T-helper 2 cell treated with Interferon-gamma antibody and Interleukin-4, amounts not matched to agents 5 μg/mL and 100 μg/mL, for 36 hours (primary cell): Measurements from ENCODE around the gene MRPL54.
A peak's percentile ranks its signal among the peaks of the same experiment; 100 is the strongest.

Source experiments
- DNase-seq: peaks from one replicate; pipeline ENCODE4 v3.0.0; 2021; ENCODE audit warnings: low spot score
- H3K27ac Mint-ChIP-seq: one replicate; pipeline ENCODE4 v1.8.0; 2021; ENCODE audit warnings: mild to moderate bottlenecking, mixed read lengths
- H3K27me3 Mint-ChIP-seq: one replicate; pipeline ENCODE4 v1.8.0; 2021; ENCODE audit warnings: low read depth, mixed read lengths
- H3K36me3 Mint-ChIP-seq: one replicate; pipeline ENCODE4 v1.8.0; 2021; ENCODE audit warnings: low read depth, mixed read lengths
- H3K4me1 Mint-ChIP-seq: one replicate; pipeline ENCODE4 v1.8.0; 2021; ENCODE audit warnings: low read depth, mixed read lengths
- H3K4me3 Mint-ChIP-seq: one replicate; pipeline ENCODE4 v1.8.0; 2022; ENCODE audit warnings: mild to moderate bottlenecking, moderate library complexity, mixed read lengths
- H3K9me3 Mint-ChIP-seq: one replicate; pipeline ENCODE4 v1.8.0; 2021; ENCODE audit warnings: mixed read lengths

The MRPL54 gene

DNA sequence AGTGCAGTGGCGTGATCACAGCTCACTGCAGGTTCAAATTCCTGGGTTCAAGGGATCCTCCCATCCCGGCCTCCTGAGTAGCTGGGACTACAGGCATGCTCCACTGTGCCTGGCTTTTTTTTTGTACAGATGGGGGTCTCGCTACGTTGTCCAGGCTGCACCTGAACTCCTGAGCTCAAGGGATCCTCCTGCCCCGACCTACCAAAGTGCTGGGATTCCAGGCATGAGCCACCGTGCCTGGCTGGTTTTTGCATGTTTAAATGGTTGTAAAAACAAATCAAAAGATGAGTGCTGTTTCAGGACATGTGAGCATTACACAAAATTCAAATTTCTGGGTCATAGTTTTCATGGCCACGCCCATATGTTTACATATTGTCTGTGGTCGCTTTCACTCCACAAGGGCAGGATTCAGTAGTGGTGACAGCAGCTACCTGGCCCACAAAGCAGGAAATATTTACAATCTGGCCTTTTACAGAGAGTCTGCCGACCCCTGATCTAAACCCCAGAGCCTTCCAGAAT lies 18.4 kb downstream of the MRPL54 start:
- peaks cover 2% of the 10 kb centered on the region for H3K4me1 Mint-ChIP-seq
- H3K4me3 Mint-ChIP-seq, result no peak overlapping the region
- no peak for DNase-seq
- peaks cover 15% of the 10 kb centered on the region for H3K36me3 Mint-ChIP-seq
- peaks cover 3% of the 10 kb centered on the region for H3K27me3 Mint-ChIP-seq
- no peak overlapping the region for H3K27ac Mint-ChIP-seq
- H3K9me3 Mint-ChIP-seq, result peaks cover 20% of the 10 kb centered on the region

DNA sequence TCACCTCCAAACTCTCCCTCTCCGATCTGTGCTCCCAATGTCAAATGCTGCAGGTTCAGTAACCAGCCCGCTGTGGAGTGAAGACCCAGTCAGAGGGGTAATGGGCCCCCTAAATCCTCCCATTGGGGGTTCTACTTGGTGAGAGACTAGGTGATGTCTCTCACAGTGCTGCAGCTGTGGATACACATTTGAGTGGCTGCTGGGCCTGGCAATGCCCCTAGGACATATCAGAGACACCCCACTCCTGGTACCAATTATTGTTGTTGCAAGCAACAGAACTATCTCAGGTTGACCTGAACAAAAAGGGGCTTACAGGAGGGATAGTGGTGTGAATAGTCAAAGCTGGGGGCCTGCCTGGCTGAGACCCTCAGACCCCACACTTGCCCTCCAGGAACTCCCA lies 19.1 kb downstream of the MRPL54 start:
- H3K36me3 Mint-ChIP-seq, result peaks cover 15% of the 10 kb centered on the region
- H3K27me3 Mint-ChIP-seq, result peaks cover 3% of the 10 kb centered on the region
- peaks cover 20% of the 10 kb centered on the region for H3K9me3 Mint-ChIP-seq

DNA sequence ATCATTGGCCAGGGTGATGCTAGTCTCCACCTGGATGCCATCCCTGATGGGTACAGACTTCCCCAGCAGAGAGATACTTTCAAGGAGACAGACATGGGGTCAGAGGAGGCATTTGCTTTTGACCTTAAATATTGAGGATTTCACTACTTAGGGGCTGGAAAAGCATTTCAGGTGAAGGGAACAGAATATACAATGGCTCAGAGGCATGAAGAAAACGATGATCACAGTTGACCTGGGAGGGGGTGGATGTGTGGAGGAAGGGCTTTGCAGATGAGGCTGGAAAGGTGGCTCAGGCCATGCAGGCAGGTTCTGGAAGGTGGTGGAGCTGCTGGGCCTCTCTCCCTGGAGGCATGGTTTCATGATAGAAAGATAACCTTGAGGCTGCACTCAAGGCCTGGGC lies 19.8 kb downstream of the MRPL54 start:
- H3K36me3 Mint-ChIP-seq, result peaks cover 15% of the 10 kb centered on the region
- H3K4me3 Mint-ChIP-seq, result no peak overlapping the region
- H3K9me3 Mint-ChIP-seq, result peaks cover 20% of the 10 kb centered on the region
- peaks cover 2% of the 10 kb centered on the region for H3K4me1 Mint-ChIP-seq
- no peak overlapping the region for H3K27ac Mint-ChIP-seq
- no peak for DNase-seq
- peaks cover 3% of the 10 kb centered on the region for H3K27me3 Mint-ChIP-seq

More for the DNA sequence above, 19.1 kb downstream of the MRPL54 start:
- Mint-ChIP-seq H3K4me1 (peaks cover 2% of the 10 kb centered on the region), H3K27ac (no peak overlapping the region), H3K4me3 (no peak overlapping the region)
- DNase-seq, result no peak

DNA sequence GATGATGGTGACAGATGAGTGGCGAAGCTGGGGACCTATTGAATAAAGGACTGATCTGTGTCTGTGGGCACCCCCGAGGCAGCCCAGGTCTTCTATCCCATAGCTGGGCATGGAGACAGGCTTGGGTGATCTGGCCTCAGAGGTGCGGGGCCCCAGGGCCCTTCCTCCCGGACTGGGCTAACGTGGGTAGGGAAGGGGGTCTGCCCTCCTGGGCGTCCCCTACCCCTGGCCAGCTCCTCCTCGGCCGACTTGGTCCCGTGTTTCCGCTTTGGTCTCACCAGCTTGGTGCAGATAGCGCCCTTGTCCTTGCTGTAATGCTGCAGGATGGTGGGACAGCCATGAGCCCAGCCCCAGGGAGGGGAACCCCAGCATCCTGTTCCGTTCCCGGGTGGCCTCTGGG lies 20.4 kb downstream of the MRPL54 start:
- H3K36me3 Mint-ChIP-seq, result peaks cover 15% of the 10 kb centered on the region
- H3K4me1 Mint-ChIP-seq, result peaks cover 2% of the 10 kb centered on the region
- no peak overlapping the region for H3K4me3 Mint-ChIP-seq
- H3K9me3 Mint-ChIP-seq, result peaks cover 20% of the 10 kb centered on the region
- no peak for DNase-seq
- peaks cover 3% of the 10 kb centered on the region for H3K27me3 Mint-ChIP-seq
- H3K27ac Mint-ChIP-seq, result no peak overlapping the region

DNA sequence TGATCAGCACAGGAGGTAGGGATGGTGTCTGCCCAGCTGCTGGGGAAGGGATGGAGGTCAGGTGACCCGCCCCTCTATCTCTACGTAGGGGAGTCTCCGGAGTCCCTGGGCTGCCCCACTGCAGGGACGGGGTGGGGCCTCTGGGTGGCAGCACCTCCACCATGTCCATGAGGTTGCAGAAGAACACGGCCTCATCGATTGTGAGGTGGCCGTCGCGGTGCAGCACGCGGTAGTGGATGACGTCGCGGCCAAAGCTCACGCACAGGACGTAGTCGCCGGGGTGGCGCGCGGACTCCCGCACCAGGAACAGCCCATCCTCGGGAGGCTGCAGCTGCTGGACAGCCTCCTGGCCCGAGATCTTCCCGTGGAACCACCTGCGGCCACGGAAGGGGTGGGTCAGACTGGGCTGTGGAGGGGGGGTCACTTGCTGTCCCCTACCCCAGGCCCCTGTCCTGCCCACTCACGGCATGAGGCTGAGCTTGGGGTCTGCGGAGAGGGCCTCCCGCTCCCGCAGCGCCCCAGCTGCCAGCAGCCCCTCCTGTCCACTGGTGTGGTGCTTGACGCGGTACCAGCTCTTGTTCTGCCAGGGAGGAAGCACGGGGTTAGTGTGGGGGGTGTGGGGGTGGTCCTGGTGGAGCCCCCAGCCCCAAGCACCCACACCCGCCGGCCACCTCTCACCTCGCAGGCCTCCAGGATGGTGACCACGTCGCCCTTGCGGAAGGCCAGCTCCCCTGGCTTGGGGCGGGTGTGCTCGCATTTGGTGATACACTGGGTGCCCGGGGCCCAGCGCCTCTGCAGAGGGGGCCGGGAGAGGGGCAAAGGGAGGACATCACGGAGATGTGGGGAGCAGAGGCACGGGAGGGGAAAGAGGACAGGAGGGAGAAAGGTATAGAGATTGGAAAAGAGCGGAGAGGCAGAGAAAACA lies 21.4 kb downstream of the MRPL54 start:
- peak overlapping the region; percentile 66 for H3K4me3 Mint-ChIP-seq
- DNase-seq, result no peak
- peak overlapping the region; percentile 10 for H3K27ac Mint-ChIP-seq
- peaks cover 2% of the 10 kb centered on the region for H3K4me1 Mint-ChIP-seq
- H3K36me3 Mint-ChIP-seq, result peaks cover 15% of the 10 kb centered on the region
- peaks cover 3% of the 10 kb centered on the region for H3K27me3 Mint-ChIP-seq
- peaks cover 20% of the 10 kb centered on the region for H3K9me3 Mint-ChIP-seq

DNA sequence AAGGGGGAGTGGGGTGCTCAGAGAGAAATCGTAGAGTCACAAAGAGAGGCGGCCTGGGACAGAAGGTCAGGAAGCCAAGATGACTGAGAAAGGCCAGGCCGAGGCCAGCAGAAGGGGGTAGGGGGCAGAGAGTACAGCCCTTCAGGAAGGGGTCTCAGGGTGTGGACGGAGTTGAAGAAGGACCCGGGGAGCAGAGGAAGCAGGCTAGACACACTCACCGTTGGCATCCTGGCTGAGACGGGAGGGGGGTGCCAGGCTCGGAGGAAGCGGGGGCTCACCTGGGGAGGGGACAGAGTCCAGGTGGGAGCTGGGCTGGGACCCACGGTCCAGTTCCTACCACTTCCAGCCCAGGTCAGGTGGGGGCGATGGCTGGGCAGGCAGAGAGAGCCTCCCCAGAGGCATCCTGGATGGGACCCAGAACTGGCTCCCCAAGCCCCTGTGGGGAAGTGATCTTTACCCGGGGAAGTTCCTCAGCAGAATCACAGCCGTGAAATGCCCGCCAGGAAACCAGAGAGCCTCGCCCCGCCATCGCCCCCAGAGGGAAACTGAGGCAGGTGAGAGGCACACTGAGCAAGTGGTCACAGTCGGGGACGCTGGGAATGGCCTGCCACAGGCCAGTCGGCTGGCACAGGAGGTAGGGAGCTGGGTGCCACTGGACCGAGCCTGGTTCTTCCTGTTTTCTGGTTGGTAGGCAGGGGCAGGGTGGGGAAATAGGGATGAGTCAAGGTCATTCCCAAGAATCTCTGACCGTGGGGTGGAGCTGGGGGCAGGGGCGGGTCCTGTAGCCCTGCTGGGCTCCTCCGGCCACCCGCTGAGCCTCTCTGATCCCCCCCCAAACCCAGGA lies 22.3 kb downstream of the MRPL54 start:
- H3K27ac Mint-ChIP-seq, result peak overlapping the region; percentile 67
- peaks cover 15% of the 10 kb centered on the region for H3K36me3 Mint-ChIP-seq
- DNase-seq, result no peak
- H3K27me3 Mint-ChIP-seq, result peaks cover 3% of the 10 kb centered on the region
- H3K4me1 Mint-ChIP-seq, result peaks cover 4% of the 10 kb centered on the region
- peak overlapping the region; percentile 78 for H3K4me3 Mint-ChIP-seq
- H3K9me3 Mint-ChIP-seq, result peaks cover 20% of the 10 kb centered on the region

DNA sequence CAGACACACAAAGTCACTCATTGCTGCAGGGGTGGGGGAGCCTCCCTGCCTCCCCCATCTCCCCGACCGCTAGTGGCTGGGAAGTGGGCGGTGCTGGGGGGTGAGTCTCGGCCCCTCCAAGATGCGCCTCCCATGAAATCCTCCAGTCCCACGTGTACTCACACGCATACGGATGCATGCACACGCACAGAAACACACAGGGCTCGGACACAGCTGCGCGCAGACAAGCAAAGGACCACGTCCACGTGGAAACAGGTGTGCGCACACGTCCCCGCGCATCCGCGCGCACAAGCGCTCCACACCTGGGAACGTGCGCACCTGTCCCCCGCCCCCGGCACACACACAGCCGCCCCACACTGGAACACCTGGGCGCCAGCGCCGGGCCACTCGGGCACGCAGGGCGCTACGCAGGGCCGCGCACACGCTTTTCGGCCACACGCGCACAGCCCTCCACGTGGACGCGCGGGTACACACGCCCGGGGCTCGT lies 23.0 kb downstream of the MRPL54 start:
- Mint-ChIP-seq H3K36me3 (peaks cover 15% of the 10 kb centered on the region), H3K27me3 (peaks cover 8% of the 10 kb centered on the region), H3K9me3 (peaks cover 20% of the 10 kb centered on the region), H3K4me3 (peak overlapping the region; percentile 78), H3K4me1 (peaks cover 4% of the 10 kb centered on the region), H3K27ac (no peak overlapping the region)
- no peak for DNase-seq

DNA sequence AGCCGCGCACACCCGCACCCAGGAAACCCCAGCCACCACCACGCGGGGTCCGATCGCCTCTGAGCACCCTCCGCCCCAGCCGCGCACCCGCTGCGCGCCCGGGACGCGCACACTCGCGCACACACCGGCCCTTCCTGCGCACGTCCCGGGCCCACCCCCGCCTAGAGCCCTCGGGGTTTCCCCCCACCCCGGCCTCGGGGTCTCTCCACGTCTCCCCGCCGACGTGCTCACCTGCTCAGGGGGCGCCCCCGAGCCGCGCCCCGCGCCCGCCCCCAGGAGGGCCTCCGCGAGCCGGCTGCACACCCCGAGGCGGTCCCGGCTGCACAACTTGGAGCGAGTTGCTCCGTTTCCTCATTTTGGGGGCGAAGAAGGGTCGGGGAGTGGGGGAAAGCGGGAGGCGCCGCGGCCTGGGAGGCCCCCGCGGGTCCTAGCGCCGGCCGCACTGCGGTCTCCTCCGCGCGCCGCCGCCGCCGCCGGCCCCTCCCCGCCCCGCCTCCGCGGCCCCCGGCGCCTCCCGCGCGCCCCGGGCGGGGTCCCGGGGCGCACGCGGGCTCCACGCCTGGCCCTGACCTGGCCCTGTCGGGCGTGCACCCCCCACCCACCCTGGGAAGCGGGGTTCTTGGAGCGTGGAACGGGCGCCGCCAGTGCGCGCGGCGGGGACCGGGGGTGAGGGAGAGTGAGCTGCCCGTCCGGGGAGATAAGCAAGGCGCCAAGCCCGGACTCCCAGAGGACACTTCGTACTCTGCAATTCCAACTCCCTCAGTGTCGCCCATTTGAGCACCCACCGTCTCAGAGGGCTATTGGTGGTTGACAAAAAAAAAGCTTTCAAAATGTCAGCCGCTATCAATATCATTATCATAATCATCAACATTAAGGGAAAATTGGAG lies 23.7 kb downstream of the MRPL54 start, which contains the start of gene MATK:
Gene MATK (minus strand): TSS at position 444 of the 887 bp plus-strand sequence. CDS start 1,246 bp downstream, outside the sequence.
- H3K27me3 Mint-ChIP-seq, result peaks cover 10% of the 10 kb centered on the region
- H3K27ac Mint-ChIP-seq, result no peak within 1 kb of the TSS
- peak within 1 kb of the TSS; percentile 78 for H3K4me3 Mint-ChIP-seq
- H3K4me1 Mint-ChIP-seq, result peaks cover 4% of the 10 kb centered on the region
- peaks cover 17% of the 10 kb centered on the region for H3K9me3 Mint-ChIP-seq
- no peak for DNase-seq
- H3K36me3 Mint-ChIP-seq, result peaks cover 15% of the 10 kb centered on the region

DNA sequence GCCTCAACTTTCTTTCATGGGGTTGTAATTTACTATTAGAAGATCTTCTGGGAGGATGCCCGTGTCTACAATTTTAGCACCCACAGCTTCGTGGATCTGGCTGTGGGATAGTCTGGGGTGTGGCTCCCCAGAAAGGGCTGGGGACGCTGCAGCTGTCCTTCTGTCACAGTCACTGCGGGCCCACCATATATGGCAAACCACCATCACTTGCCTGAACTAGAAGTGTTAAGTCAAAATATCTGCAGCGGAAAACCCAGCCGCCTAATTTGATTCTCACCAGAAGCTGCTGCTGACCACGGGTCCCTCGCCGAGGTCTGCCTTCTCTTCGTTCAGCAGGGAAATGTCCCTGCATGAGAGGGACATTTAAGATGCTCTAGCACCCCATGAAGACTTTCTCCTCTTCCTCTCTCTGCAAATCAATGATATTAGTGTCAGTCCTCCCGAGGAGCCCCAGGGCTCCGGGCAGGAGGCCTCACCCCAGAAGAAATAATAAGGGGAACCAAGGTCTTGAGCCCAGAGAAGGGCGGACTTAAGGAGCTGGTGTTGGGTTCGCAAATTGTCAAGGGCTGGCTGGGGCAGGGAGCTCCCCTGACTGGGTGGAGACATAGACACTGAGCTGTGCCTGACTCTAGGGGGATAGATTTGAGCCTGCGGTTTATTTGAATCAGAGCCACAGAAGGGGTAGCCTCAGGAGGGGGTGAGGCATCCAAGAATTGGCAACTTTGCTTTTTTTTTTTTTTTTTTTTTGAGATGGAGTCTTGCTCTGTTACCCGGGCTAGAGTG lies 26.7 kb downstream of the MRPL54 start:
- H3K4me3 Mint-ChIP-seq, result no peak overlapping the region
- H3K4me1 Mint-ChIP-seq, result peaks cover 7% of the 10 kb centered on the region
- H3K36me3 Mint-ChIP-seq, result no peaks in the 10 kb centered on the region
- no peak for DNase-seq
- peaks cover 10% of the 10 kb centered on the region for H3K27me3 Mint-ChIP-seq
- H3K27ac Mint-ChIP-seq, result no peak overlapping the region
- peaks cover 4% of the 10 kb centered on the region for H3K9me3 Mint-ChIP-seq

DNA sequence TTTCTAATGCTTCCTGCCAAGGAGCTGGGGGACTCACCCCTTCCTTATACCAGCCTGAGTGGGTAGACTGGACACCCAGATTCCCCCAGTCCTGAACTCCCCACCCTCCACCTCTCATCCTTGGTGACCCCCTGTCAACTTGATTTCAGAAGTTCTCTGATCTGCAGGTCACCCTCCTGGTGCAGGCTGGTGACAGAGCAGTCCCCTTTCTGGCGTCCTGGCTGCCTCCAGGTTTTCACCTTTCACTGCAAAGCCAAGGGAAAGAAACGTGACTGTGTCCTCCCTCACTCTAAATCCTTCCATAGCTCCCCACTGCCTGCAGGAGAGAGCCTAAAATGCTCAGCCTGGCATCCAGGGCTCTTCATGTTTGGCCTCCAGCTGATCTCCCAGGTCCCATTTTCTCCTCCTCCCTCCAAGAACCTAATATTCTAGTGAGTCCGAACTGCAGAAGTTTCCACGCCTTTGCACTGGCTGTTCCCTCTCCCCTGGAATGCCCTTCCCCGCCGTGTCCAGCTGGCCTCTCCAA lies 27.8 kb downstream of the MRPL54 start:
- H3K36me3 Mint-ChIP-seq, result no peaks in the 10 kb centered on the region
- H3K4me1 Mint-ChIP-seq, result peaks cover 4% of the 10 kb centered on the region
- H3K4me3 Mint-ChIP-seq, result no peak overlapping the region
- no peak overlapping the region for H3K27ac Mint-ChIP-seq
- peaks cover 7% of the 10 kb centered on the region for H3K27me3 Mint-ChIP-seq
- H3K9me3 Mint-ChIP-seq, result peaks cover 4% of the 10 kb centered on the region
- DNase-seq, result no peak

DNA sequence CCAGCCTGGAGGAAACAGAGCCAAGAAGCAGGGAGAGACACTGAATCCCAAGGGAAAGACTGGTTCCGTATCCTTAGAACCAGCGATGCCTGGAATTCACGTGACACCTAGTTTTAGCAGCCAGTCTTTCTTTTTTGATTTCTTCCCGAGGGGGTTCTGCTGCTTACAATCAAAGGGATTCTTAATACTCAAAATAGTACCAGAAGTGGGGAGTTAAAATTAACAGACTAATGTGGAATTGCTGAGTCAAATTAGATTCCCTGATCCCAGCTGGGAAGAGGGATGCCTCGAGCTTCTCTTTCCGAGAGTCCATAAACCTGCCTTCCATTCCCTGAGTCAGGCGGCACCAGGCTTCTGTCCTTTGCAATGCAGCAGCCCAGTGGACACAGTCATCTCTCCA lies 28.5 kb downstream of the MRPL54 start:
- Mint-ChIP-seq H3K4me3 (no peak overlapping the region), H3K27me3 (peaks cover 7% of the 10 kb centered on the region), H3K9me3 (peaks cover 4% of the 10 kb centered on the region), H3K4me1 (peaks cover 4% of the 10 kb centered on the region), H3K36me3 (no peaks in the 10 kb centered on the region), H3K27ac (no peak overlapping the region)
- no peak for DNase-seq

DNA sequence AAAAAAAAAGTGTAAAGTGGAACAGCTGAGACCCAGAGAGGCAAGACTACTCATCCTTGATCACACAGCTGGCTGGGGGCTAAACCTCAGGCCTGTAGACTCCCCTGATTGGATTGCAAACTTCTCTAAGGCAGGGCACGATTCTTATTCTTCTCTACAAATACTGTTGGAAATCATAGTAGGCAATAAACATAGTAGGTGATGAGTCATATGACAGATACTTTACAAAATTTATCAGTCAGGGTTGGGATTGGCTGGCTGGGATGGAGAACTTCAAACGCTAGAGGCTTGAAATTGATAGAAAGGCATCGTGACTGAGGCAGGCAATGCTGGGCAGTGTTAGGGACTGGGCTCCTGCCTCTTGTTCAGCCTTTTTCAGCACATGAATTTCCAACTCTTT lies 29.6 kb downstream of the MRPL54 start:
- Mint-ChIP-seq H3K27ac (no peak overlapping the region), H3K4me1 (peaks cover 4% of the 10 kb centered on the region), H3K4me3 (no peak overlapping the region), H3K9me3 (peaks cover 12% of the 10 kb centered on the region), H3K36me3 (peaks cover 4% of the 10 kb centered on the region), H3K27me3 (peaks cover 7% of the 10 kb centered on the region)
- DNase-seq, result no peak
